HG02870 (cell line): ENCODE results near the gene ARHGAP26.
"Not testable (repeated sequence)": the region's sequence is repeated elsewhere in the genome, so short reads cannot be mapped to it uniquely, and the experiment has no call there.

ENCODE experiments used
- ATAC-seq: cut with Tn5 transposase; IDR thresholded peaks from one replicate; pipeline ENCODE4 v1.9.1; 2021; ENCODE audit warnings: mild to moderate bottlenecking, moderate library complexity; ENCODE audit not compliant: unreplicated experiment

Gene ARHGAP26

GRCh38 chr5:143195491-143195890, 425.3 kb downstream of the ARHGAP26 start:
- ATAC-seq, result no peak

- no peak for ATAC-seq
Observed at GRCh38 chr5:143196601-143197259, 426.6 kb downstream of the ARHGAP26 start.

- no peak for ATAC-seq
Observed at GRCh38 chr5:143197260-143197656, 427.1 kb downstream of the ARHGAP26 start.

- ATAC-seq, result no peak
Observed at GRCh38 chr5:143198332-143198731, 428.2 kb downstream of the ARHGAP26 start.

- no peak for ATAC-seq
Observed at GRCh38 chr5:143199161-143199560, 429.0 kb downstream of the ARHGAP26 start.

GRCh38 chr5:143199843-143200242, 429.7 kb downstream of the ARHGAP26 start:
- no peak for ATAC-seq

GRCh38 chr5:143200781-143201398, 430.7 kb downstream of the ARHGAP26 start:
- ATAC-seq, result no peak

- no peak for ATAC-seq
Observed at GRCh38 chr5:143201589-143201988, 431.4 kb downstream of the ARHGAP26 start.

GRCh38 chr5:143203301-143203956, 433.3 kb downstream of the ARHGAP26 start:
- not testable (repeated sequence) for ATAC-seq

GRCh38 chr5:143204474-143205246, 434.5 kb downstream of the ARHGAP26 start:
- ATAC-seq, result no peak

- ATAC-seq, result no peak
Observed at GRCh38 chr5:143205386-143205785, 435.2 kb downstream of the ARHGAP26 start.

- no peak for ATAC-seq
Observed at GRCh38 chr5:143205883-143206195, 435.7 kb downstream of the ARHGAP26 start.

GRCh38 chr5:143206196-143207053, 436.2 kb downstream of the ARHGAP26 start:
- peak; percentile 57 for ATAC-seq

- no peak for ATAC-seq
Observed at GRCh38 chr5:143207058-143207457, 436.9 kb downstream of the ARHGAP26 start.

- ATAC-seq, result no peak
Observed at GRCh38 chr5:143207563-143208364, 437.6 kb downstream of the ARHGAP26 start.

- no peak for ATAC-seq
Observed at GRCh38 chr5:143208365-143208641, 438.1 kb downstream of the ARHGAP26 start.

GRCh38 chr5:143208781-143209510, 438.8 kb downstream of the ARHGAP26 start:
- ATAC-seq, result no peak

GRCh38 chr5:143209881-143210395, 439.8 kb downstream of the ARHGAP26 start:
- no peak for ATAC-seq

- ATAC-seq, result no peak
Observed at GRCh38 chr5:143210576-143210975, 440.4 kb downstream of the ARHGAP26 start.
